Measurements from ENCODE around the gene SLC52A1.

GRCh38 chr17:5045496-5045895 lies 10.3 kb upstream of the SLC52A1 start:
- TF ChIP-seq CTCF (IDR thresholded peaks at IDR 0.05; ENCODE audit: low read depth, low read length, poor library complexity, severe bottlenecking): no peak
- no peak for TF ChIP-seq EZH2phosphoT487 (IDR thresholded peaks at IDR 0.05; ENCODE audit: borderline replicate concordance, low read length)
